ENCODE measurements around the gene TAMALIN. TPM values are rescaled to one million over a fixed set of nuclear protein-coding genes. Genes with fewer than 3 reads are reported as not detected.
"Not testable (repeated sequence)": the region's sequence is repeated elsewhere in the genome, so short reads cannot be mapped to it uniquely, and the experiment has no call there.

The TAMALIN gene
- total RNA-seq = 23.9 TPM

- peak; percentile 63 for DNase-seq (ENCODE audit: low spot score)
These were observed at the start of gene TAMALIN for GRCh38 chr12:52006726-52007157. TSS of gene TAMALIN (plus strand) at chr12:52006946. CDS start at chr12:52007020, 74 bp downstream.

GRCh38 chr12:51958542-51958941 is 48.2 kb upstream of the TAMALIN start:
- no peak for DNase-seq (ENCODE audit: low spot score)

DNA sequence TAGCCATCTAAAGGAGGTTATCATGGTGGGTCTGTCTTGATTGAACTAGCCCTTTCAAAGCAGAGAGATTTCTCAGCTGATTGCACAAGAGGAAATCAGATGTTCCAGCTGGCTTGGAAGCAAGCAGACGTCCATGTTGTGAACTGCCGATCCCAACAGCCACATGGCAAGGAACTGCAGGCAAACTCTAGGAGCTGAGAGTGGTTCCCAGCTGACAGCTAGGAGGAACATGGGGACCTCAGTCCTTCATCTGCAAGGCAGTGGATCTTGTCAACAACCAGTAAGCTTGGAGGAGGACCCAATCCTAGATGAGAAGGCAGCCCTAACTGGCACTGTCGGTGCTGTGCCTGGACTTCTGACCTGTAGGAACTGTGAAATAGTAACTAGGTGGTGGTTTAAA is 47.5 kb upstream of the TAMALIN start:
- no peak for DNase-seq (ENCODE audit: low spot score)

- no peak for DNase-seq (ENCODE audit: low spot score)
These were observed 46.8 kb upstream of the TAMALIN start for GRCh38 chr12:51959921-51960320.

DNA sequence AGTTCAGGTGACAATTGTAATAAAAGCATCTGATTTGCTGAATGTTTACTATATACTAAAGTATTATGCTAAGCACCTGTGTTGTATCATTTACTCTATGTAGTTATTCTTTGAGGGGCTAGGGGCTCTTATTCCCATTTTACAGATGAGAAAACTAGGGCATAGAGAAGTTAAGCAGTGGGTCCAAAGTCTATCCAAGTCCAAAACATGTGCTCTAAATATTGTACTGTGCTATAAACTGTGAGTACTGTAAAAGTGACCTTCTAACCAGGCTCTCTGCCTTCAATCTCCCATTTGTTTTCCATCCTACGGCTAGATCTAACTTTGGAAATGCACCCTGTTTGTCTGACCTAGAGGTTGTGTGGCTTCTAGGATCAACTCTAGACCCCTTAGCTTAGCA is 46.3 kb upstream of the TAMALIN start:
- no peak for DNase-seq (ENCODE audit: low spot score)

- DNase-seq (ENCODE audit: low spot score) = no peak
These were observed 45.9 kb upstream of the TAMALIN start for GRCh38 chr12:51960890-51961289.

DNA sequence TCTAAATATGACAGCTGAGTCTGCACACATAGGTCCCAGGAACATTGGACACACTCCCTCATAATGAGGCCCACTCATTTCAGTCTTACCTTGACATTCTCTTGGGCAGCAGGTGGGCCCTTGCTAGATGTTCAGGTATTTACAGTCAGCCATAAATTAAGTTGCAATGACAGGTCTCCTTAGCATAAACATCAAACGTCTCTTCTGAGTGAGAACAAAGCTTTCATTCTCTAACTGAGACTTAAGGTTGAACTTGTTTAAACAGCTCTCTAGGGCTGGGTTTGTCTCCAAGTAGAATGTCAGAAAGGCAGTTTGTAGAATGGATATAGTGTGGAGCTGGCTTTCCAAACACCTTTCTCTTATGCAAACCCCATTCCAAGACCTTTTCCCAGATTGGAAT is 44.9 kb upstream of the TAMALIN start:
- no peak for DNase-seq (ENCODE audit: low spot score)

GRCh38 chr12:51962737-51963136 is 44.0 kb upstream of the TAMALIN start:
- no peak for DNase-seq (ENCODE audit: low spot score)

DNA sequence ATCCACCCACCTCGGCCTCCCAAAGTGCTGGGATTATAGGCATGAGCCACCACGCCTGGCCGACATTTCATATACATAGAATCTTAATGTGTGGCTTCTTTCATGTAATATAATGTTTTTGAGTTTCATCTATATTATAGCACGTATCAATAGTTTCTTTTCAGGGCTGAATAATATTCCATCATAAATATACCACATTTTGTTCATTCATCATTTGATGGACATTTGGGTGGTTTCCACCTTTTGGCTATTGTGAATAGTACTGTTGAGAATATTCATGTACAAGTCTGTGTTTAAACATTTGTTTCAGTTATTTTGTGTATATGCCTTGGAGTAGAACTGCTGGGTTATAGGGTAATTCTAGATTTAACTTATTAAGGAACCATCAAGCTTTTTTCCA is 43.3 kb upstream of the TAMALIN start:
- DNase-seq (ENCODE audit: low spot score) = no peak

DNA sequence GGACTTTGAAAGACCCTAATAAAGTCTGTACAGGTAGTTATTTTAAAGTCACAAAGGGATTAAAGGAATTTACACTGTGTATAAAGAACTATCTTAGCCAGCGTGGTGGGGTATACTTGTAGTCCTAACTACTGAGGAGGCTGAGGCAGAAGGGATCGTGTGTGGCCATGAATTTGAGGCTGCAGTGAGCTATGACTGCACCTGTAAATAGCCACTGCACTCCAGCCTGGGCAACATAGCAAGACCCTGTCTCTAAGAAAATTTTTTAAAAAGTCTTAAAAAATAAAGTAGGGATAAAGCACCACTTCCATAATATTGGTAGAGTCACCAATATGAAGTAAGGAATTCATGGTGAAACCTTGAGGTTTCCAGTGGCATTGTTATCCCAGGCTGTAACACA is 37.1 kb upstream of the TAMALIN start:
- no peak for DNase-seq (ENCODE audit: low spot score)

- DNase-seq (ENCODE audit: low spot score) = no peak
These were observed 35.7 kb upstream of the TAMALIN start for GRCh38 chr12:51970904-51971646.

GRCh38 chr12:51971679-51972421 is 34.9 kb upstream of the TAMALIN start:
- no peak for DNase-seq (ENCODE audit: low spot score)

GRCh38 chr12:51972422-51972812 is 34.3 kb upstream of the TAMALIN start:
- no peak for DNase-seq (ENCODE audit: low spot score)

DNA sequence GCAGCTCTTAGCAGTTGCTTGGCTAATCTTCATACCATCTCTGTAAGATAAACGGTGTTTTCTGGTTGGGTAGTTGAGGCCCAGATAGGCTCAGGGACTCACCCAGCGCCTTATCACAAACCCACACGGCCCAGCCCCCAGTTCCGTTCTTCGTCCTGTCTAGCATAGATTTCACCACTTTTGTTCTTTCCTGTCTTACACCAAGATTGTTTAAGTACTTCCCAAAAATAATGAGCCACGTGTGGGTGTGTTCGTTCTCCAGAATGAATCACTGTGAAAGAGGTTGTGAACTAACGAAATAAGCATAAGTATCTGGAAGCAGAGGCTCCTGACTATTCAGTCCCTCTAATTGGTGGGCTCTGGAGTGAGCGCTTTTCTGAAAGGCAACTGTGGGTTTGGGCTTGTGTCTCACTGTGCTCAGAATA is 33.9 kb upstream of the TAMALIN start:
- peak; percentile 28 for DNase-seq (ENCODE audit: low spot score)

DNA sequence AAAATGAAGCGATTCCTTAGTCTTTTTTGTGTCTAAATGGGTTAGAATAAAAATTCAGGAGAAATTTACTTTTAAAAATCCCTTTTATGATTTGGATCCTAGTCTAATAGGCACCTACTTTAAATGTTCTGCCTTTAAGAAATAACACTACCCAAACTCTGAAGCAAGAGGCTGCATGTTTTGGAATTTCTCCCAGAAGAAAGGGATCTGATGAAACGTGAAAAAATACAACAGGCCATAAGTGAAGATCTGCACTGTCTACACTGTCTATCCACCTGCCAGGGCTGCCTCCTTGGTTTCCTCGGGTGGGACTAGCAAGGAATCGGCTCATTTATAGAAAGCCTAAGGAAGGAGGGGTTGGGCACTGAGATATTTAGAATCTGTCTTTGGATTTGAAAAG is 33.2 kb upstream of the TAMALIN start:
- no peak for DNase-seq (ENCODE audit: low spot score)

GRCh38 chr12:51974646-51975045 is 32.1 kb upstream of the TAMALIN start:
- no peak for DNase-seq (ENCODE audit: low spot score)

GRCh38 chr12:51975196-51975595 is 31.6 kb upstream of the TAMALIN start:
- no peak for DNase-seq (ENCODE audit: low spot score)

DNA sequence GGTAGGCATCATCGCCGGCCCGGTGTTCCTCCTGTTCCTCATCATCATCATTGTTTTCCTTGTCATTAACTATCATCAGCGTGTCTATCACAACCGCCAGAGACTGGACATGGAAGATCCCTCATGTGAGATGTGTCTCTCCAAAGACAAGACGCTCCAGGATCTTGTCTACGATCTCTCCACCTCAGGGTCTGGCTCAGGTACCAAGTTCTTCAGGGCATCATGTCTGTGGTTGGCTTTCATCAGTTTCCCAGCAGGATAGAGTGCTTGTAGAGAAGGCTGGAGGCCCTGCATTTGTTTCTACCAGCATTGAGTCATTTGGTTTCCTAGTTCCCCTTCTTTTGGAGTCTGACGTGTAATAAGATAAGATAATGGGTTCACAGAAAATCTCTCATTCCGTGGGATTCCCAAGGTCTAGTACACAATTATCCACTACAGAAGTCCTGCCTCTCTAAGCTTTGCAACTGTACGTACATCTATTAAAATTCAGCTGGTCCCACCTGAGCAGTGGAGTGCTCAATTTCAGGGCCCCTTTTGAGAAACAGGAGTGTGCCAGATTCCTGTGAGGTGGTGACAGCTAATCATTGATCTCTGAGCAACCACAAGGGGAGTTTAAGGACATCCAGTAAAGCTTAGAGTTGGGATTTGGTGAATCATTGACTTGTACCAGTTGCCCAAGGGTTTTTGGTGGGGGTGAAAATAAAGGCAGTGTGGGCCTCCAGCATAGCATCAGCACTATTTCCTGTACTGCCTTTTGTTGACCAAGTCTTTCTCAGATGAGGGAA is 30.2 kb upstream of the TAMALIN start:
- peak; percentile 53 for DNase-seq (ENCODE audit: low spot score)

- no peak for DNase-seq (ENCODE audit: low spot score)
These were observed 29.4 kb upstream of the TAMALIN start for GRCh38 chr12:51977320-51977753.

GRCh38 chr12:51979306-51979705 is 27.4 kb upstream of the TAMALIN start:
- DNase-seq (ENCODE audit: low spot score) = not testable (repeated sequence)

DNA sequence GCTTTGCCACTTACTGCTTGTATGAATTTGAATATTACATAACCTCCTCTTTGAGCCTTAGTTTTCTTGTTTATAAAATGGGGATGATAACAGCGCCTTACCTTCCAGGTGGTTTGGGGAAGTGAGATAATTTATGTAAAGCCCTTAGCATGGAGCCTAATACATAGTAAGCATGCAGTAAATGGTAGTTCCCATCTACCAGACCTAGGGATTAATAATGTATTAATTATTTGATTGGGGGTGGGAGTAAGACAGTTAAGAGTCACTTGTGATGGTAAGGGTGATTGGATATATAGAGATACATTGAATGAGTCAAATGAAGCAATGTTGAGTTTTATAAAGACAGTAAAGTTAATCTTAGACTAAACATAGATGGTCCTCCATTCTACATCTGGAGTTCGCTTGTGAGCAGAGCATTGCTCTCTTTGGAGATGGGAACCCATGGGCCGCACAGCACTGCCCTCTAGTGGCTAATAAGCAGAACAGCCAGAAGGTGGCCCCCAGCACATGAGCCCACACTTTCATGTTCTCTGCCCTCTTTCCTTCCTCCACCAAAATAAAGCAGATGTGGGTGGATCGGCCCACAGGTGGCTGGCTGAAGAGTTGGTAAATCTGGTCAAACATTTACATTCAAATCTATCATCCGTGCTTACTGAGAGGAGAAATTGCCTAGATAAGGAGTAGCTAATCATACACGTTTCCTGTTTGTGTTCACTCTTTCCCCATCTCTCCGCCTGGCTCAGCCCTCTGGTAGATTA is 26.5 kb upstream of the TAMALIN start:
- DNase-seq (ENCODE audit: low spot score) = peak; percentile 77

GRCh38 chr12:51980809-51981127 is 26.0 kb upstream of the TAMALIN start:
- no peak for DNase-seq (ENCODE audit: low spot score)
